WTC11 (cell line): ENCODE results near the gene SNRNP200. TPM values are rescaled to one million over a fixed set of nuclear protein-coding genes. Genes with fewer than 3 reads are reported as not detected.

Source experiments
- ATAC-seq: fragments of 200-7000 bp; cut with Tn5 transposase; 2 replicates; pipeline ENCODE4 v1.10.0; 2021; ENCODE audit warnings: mild to moderate bottlenecking, moderate library complexity
- CTCF ChIA-PET: fragments of 300-600 bp; sonication (Branson Sonifier 250); formaldehyde crosslinking; loops from one replicate; lab custom pipeline; 2021; ENCODE audit warnings: antibody characterized with exemption; lab: Charles Lee
- POLR2A ChIA-PET: fragments of 350-600 bp; sonication (Branson Sonifier 250); formaldehyde crosslinking; loops from one replicate; lab custom pipeline; 2021; ENCODE audit warnings: antibody characterized with exemption; lab: Charles Lee
- DNase-seq: peaks from one replicate; pipeline ENCODE4 v3.0.0; 2021; ENCODE audit warnings: low spot score
- H3K27ac Mint-ChIP-seq: 2 replicates; pipeline ENCODE4 v1.8.0; 2021; ENCODE audit warnings: mixed read lengths
- H3K27me3 Mint-ChIP-seq: 2 replicates; pipeline ENCODE4 v1.8.0; 2021; ENCODE audit warnings: low read depth, mild to moderate bottlenecking, moderate library complexity, mixed read lengths
- H3K36me3 Mint-ChIP-seq: 2 replicates; pipeline ENCODE4 v1.8.0; 2021; ENCODE audit warnings: mixed read lengths
- H3K4me1 Mint-ChIP-seq: 2 replicates; pipeline ENCODE4 v1.8.0; 2022; ENCODE audit warnings: mixed read lengths
- H3K4me3 Mint-ChIP-seq: 2 replicates; pipeline ENCODE4 v1.8.0; 2021; ENCODE audit warnings: mild to moderate bottlenecking, moderate library complexity, mixed read lengths
- H3K9me3 Mint-ChIP-seq: 2 replicates; pipeline ENCODE4 v1.8.0; 2021; ENCODE audit warnings: mixed read lengths
- CREB1 ChIP-seq: sonication (generic); formaldehyde crosslinking; IDR thresholded peaks from 2 replicates; pipeline ENCODE4 v1.8.0; 2023; ENCODE audit warnings: mild to moderate bottlenecking, missing genetic modification reagents
- GTF2I ChIP-seq: fragments of 250-450 bp; sonication (Bioruptor Pico); conservative IDR thresholded peaks from 2 replicates; pipeline ENCODE4 v1.4.0; 2021; ENCODE audit warnings: mild to moderate bottlenecking
- KAT7 ChIP-seq: sonication (generic); formaldehyde crosslinking; IDR thresholded peaks from 2 replicates; pipeline ENCODE4 v1.8.1; 2023; ENCODE audit warnings: missing genetic modification reagents, mild to moderate bottlenecking, borderline replicate concordance
- RELA ChIP-seq: sonication (generic); formaldehyde crosslinking; IDR thresholded peaks from 2 replicates; pipeline ENCODE4 v1.8.1; 2022; ENCODE audit warnings: missing genetic modification reagents, mild to moderate bottlenecking, borderline replicate concordance
- SMAD4 ChIP-seq: sonication (generic); formaldehyde crosslinking; IDR thresholded peaks from 2 replicates; pipeline ENCODE4 v1.8.0; 2022; ENCODE audit warnings: mild to moderate bottlenecking, missing genetic modification reagents
- TEAD1 ChIP-seq: sonication (generic); formaldehyde crosslinking; IDR thresholded peaks from 2 replicates; pipeline ENCODE4 v1.8.0; 2022; ENCODE audit warnings: mild to moderate bottlenecking, missing genetic modification reagents
- ZNF219 ChIP-seq: sonication (generic); formaldehyde crosslinking; IDR thresholded peaks from 2 replicates; pipeline ENCODE4 v1.8.0; 2023; ENCODE audit warnings: missing genetic modification reagents, mild to moderate bottlenecking, borderline replicate concordance
- ZNF671 ChIP-seq: fragments of 250-450 bp; sonication (Bioruptor Pico); IDR thresholded peaks from 2 replicates; pipeline ENCODE4 v1.8.0; 2021; ENCODE audit warnings: mild to moderate bottlenecking
- total RNA-seq: library from RNA; stranded (reverse); gene quantifications from 3 replicates; pipeline ENCODE4 v1.2.3, GENCODE V29; 2021
- TF ChIP-seq, protein P1 (sequence below): fragments of 250-450 bp; sonication (Bioruptor Pico); conservative IDR thresholded peaks from 2 replicates; pipeline ENCODE4 v1.9.0; 2021; ENCODE audit warnings: mild to moderate bottlenecking
- TF ChIP-seq, protein P2 (sequence below): fragments of 250-450 bp; sonication (Bioruptor Pico); IDR thresholded peaks from 2 replicates; pipeline ENCODE4 v1.9.0; 2021; ENCODE audit warnings: moderate library complexity, mild to moderate bottlenecking, inconsistent platforms, borderline replicate concordance
- TF ChIP-seq, protein P3 (sequence below): sonication (generic); formaldehyde crosslinking; IDR thresholded peaks from 2 replicates; pipeline ENCODE4 v1.8.1; 2023; ENCODE audit warnings: mild to moderate bottlenecking, missing genetic modification reagents, moderate library complexity
- TF ChIP-seq, protein P4 (sequence below): sonication (generic); formaldehyde crosslinking; IDR thresholded peaks from 2 replicates; pipeline ENCODE4 v1.8.0; 2023; ENCODE audit warnings: mild to moderate bottlenecking, missing genetic modification reagents
- TF ChIP-seq, protein P5 (sequence below): sonication (generic); formaldehyde crosslinking; IDR thresholded peaks from 2 replicates; pipeline ENCODE4 v1.8.1; 2023; ENCODE audit warnings: mild to moderate bottlenecking, moderate library complexity, missing genetic modification reagents
- TF ChIP-seq, protein P6 (sequence below): fragments of 250-450 bp; sonication (Bioruptor Pico); IDR thresholded peaks from 2 replicates; pipeline ENCODE4 v1.9.0; 2021; ENCODE audit warnings: mild to moderate bottlenecking
- TF ChIP-seq, protein P7 (sequence below): sonication (generic); formaldehyde crosslinking; IDR thresholded peaks from 2 replicates; pipeline ENCODE4 v1.8.0; 2023; ENCODE audit warnings: missing genetic modification reagents, mild to moderate bottlenecking, borderline replicate concordance
- TF ChIP-seq, protein P8 (sequence below): sonication (generic); formaldehyde crosslinking; IDR thresholded peaks from 2 replicates; pipeline ENCODE4 v1.8.0; 2022; ENCODE audit warnings: mild to moderate bottlenecking, missing genetic modification reagents
- TF ChIP-seq, protein P9 (sequence below): sonication (generic); formaldehyde crosslinking; IDR thresholded peaks from 2 replicates; pipeline ENCODE4 v1.8.0; 2022; ENCODE audit warnings: missing genetic modification reagents

The SNRNP200 gene
- total RNA-seq, 1 experiment from 2014 or later = 226 TPM

DNA sequence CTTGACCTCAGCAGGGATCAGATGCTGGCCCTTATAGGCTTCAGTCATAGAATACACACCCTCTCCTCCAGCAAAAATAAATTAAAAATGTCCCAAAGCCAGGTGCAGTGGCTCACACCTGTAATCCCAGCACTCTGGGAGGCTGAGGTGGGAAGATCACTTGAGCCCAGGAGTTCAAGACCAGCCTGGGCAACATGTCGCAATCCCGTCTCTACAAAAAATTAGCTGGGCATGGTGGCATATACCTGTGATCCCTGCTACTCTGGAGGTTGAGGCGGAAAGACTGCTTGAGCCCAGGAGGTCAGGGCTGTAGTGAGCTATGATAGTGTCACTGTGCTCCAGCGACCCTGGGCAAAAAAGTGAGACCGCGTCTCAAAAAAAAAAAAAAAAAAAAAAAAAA is 24.5 kb upstream of the SNRNP200 start:
- CTCF ChIA-PET = interaction anchor here (0.6 to 1.7 kb wide), 2 partner anchors 8 to 180 kb away, joined by 3 to 4 read pairs; no protein-coding TSS in a partner anchor
- Mint-ChIP-seq H3K36me3 (peaks cover 21% of the 10 kb centered on the region), H3K4me3 (no peak overlapping the region), H3K4me1 (peaks cover 16% of the 10 kb centered on the region), H3K27me3 (peaks cover 11% of the 10 kb centered on the region), H3K9me3 (no peaks in the 10 kb centered on the region), H3K27ac (no peak overlapping the region)
- DNase-seq = no peak
- POLR2A ChIA-PET = interaction anchor here (0.6 kb wide), 1 partner anchor 56 kb away, joined by 5 read pairs; no protein-coding TSS in a partner anchor
- ATAC-seq = no peak
- TF ChIP-seq CREB1 (CRISPR knock-in tag) (no peak), SMAD4 (no peak), KAT7 (no peak), ZNF219 (no peak), GTF2I (no peak), ZNF671 (CRISPR knock-in tag) (no peak), TEAD1 (CRISPR knock-in tag) (no peak), RELA (CRISPR knock-in tag) (no peak)
- TF ChIP-seq, protein P1, sequence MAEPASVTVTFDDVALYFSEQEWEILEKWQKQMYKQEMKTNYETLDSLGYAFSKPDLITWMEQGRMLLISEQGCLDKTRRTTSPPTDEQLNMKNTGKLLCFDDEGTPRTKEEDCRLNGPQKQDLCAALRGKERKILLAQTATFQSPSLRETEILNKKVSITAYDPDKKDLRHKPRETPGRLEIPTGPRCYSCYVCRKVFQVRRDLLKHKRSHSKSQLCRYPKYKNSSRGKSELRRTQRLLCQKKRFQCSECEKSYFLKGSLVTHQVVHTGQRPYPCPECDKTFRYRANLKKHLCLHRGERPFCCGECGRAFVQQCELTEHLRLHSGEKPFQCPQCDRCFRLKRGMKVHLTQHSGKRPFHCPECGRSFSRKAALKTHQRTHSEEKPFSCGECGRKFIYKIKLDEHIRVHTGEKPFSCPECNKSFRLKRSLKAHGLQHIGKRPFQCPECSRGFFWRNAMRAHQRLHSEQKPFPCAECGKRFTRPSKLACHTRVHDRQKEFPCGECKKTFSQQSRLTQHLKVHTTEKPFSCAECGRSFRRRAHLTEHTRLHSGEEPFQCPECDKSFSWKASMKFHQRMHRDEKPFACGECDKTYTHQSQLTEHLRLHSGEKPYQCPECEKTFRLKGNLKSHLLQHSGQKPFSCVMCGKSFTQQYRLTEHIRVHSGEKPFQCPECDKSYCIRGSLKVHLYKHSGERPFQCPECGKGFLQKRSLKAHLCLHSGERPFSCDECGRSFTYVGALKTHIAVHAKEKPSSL (CRISPR knock-in tag) = no peak
- TF ChIP-seq, protein P2, sequence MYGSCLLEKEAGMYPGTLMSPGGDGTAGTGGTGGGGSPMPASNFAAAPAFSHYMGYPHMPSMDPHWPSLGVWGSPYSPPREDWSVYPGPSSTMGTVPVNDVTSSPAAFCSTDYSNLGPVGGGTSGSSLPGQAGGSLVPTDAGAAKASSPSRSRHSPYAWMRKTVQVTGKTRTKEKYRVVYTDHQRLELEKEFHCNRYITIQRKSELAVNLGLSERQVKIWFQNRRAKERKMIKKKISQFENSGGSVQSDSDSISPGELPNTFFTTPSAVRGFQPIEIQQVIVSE (CRISPR knock-in tag) = no peak
- TF ChIP-seq, protein P3, sequence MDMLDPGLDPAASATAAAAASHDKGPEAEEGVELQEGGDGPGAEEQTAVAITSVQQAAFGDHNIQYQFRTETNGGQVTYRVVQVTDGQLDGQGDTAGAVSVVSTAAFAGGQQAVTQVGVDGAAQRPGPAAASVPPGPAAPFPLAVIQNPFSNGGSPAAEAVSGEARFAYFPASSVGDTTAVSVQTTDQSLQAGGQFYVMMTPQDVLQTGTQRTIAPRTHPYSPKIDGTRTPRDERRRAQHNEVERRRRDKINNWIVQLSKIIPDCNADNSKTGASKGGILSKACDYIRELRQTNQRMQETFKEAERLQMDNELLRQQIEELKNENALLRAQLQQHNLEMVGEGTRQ (CRISPR knock-in tag) = no peak
- TF ChIP-seq, protein P4, sequence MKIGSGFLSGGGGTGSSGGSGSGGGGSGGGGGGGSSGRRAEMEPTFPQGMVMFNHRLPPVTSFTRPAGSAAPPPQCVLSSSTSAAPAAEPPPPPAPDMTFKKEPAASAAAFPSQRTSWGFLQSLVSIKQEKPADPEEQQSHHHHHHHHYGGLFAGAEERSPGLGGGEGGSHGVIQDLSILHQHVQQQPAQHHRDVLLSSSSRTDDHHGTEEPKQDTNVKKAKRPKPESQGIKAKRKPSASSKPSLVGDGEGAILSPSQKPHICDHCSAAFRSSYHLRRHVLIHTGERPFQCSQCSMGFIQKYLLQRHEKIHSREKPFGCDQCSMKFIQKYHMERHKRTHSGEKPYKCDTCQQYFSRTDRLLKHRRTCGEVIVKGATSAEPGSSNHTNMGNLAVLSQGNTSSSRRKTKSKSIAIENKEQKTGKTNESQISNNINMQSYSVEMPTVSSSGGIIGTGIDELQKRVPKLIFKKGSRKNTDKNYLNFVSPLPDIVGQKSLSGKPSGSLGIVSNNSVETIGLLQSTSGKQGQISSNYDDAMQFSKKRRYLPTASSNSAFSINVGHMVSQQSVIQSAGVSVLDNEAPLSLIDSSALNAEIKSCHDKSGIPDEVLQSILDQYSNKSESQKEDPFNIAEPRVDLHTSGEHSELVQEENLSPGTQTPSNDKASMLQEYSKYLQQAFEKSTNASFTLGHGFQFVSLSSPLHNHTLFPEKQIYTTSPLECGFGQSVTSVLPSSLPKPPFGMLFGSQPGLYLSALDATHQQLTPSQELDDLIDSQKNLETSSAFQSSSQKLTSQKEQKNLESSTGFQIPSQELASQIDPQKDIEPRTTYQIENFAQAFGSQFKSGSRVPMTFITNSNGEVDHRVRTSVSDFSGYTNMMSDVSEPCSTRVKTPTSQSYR (CRISPR knock-in tag) = no peak
- TF ChIP-seq, protein P5, sequence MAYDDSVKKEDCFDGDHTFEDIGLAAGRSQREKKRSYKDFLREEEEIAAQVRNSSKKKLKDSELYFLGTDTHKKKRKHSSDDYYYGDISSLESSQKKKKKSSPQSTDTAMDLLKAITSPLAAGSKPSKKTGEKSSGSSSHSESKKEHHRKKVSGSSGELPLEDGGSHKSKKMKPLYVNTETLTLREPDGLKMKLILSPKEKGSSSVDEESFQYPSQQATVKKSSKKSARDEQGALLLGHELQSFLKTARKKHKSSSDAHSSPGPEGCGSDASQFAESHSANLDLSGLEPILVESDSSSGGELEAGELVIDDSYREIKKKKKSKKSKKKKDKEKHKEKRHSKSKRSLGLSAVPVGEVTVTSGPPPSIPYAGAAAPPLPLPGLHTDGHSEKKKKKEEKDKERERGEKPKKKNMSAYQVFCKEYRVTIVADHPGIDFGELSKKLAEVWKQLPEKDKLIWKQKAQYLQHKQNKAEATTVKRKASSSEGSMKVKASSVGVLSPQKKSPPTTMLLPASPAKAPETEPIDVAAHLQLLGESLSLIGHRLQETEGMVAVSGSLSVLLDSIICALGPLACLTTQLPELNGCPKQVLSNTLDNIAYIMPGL (CRISPR knock-in tag) = no peak
- TF ChIP-seq, protein P6, sequence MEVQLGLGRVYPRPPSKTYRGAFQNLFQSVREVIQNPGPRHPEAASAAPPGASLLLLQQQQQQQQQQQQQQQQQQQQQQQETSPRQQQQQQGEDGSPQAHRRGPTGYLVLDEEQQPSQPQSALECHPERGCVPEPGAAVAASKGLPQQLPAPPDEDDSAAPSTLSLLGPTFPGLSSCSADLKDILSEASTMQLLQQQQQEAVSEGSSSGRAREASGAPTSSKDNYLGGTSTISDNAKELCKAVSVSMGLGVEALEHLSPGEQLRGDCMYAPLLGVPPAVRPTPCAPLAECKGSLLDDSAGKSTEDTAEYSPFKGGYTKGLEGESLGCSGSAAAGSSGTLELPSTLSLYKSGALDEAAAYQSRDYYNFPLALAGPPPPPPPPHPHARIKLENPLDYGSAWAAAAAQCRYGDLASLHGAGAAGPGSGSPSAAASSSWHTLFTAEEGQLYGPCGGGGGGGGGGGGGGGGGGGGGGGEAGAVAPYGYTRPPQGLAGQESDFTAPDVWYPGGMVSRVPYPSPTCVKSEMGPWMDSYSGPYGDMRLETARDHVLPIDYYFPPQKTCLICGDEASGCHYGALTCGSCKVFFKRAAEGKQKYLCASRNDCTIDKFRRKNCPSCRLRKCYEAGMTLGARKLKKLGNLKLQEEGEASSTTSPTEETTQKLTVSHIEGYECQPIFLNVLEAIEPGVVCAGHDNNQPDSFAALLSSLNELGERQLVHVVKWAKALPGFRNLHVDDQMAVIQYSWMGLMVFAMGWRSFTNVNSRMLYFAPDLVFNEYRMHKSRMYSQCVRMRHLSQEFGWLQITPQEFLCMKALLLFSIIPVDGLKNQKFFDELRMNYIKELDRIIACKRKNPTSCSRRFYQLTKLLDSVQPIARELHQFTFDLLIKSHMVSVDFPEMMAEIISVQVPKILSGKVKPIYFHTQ (CRISPR knock-in tag) = no peak
- TF ChIP-seq, protein P7, sequence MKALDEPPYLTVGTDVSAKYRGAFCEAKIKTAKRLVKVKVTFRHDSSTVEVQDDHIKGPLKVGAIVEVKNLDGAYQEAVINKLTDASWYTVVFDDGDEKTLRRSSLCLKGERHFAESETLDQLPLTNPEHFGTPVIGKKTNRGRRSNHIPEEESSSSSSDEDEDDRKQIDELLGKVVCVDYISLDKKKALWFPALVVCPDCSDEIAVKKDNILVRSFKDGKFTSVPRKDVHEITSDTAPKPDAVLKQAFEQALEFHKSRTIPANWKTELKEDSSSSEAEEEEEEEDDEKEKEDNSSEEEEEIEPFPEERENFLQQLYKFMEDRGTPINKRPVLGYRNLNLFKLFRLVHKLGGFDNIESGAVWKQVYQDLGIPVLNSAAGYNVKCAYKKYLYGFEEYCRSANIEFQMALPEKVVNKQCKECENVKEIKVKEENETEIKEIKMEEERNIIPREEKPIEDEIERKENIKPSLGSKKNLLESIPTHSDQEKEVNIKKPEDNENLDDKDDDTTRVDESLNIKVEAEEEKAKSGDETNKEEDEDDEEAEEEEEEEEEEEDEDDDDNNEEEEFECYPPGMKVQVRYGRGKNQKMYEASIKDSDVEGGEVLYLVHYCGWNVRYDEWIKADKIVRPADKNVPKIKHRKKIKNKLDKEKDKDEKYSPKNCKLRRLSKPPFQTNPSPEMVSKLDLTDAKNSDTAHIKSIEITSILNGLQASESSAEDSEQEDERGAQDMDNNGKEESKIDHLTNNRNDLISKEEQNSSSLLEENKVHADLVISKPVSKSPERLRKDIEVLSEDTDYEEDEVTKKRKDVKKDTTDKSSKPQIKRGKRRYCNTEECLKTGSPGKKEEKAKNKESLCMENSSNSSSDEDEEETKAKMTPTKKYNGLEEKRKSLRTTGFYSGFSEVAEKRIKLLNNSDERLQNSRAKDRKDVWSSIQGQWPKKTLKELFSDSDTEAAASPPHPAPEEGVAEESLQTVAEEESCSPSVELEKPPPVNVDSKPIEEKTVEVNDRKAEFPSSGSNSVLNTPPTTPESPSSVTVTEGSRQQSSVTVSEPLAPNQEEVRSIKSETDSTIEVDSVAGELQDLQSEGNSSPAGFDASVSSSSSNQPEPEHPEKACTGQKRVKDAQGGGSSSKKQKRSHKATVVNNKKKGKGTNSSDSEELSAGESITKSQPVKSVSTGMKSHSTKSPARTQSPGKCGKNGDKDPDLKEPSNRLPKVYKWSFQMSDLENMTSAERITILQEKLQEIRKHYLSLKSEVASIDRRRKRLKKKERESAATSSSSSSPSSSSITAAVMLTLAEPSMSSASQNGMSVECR (CRISPR knock-in tag) = no peak
- TF ChIP-seq, protein P8, sequence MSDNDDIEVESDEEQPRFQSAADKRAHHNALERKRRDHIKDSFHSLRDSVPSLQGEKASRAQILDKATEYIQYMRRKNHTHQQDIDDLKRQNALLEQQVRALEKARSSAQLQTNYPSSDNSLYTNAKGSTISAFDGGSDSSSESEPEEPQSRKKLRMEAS (CRISPR knock-in tag) = no peak
- TF ChIP-seq, protein P9, sequence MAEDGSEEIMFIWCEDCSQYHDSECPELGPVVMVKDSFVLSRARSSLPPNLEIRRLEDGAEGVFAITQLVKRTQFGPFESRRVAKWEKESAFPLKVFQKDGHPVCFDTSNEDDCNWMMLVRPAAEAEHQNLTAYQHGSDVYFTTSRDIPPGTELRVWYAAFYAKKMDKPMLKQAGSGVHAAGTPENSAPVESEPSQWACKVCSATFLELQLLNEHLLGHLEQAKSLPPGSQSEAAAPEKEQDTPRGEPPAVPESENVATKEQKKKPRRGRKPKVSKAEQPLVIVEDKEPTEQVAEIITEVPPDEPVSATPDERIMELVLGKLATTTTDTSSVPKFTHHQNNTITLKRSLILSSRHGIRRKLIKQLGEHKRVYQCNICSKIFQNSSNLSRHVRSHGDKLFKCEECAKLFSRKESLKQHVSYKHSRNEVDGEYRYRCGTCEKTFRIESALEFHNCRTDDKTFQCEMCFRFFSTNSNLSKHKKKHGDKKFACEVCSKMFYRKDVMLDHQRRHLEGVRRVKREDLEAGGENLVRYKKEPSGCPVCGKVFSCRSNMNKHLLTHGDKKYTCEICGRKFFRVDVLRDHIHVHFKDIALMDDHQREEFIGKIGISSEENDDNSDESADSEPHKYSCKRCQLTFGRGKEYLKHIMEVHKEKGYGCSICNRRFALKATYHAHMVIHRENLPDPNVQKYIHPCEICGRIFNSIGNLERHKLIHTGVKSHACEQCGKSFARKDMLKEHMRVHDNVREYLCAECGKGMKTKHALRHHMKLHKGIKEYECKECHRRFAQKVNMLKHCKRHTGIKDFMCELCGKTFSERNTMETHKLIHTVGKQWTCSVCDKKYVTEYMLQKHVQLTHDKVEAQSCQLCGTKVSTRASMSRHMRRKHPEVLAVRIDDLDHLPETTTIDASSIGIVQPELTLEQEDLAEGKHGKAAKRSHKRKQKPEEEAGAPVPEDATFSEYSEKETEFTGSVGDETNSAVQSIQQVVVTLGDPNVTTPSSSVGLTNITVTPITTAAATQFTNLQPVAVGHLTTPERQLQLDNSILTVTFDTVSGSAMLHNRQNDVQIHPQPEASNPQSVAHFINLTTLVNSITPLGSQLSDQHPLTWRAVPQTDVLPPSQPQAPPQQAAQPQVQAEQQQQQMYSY (CRISPR knock-in tag) = no peak
